HG02798 (cell line): ENCODE data around the gene ZC3H11A.

ENCODE experiments used
- ATAC-seq: cut with Tn5 transposase; IDR thresholded peaks from one replicate; pipeline ENCODE4 v1.9.1; 2021; ENCODE audit warnings: mild to moderate bottlenecking; ENCODE audit not compliant: unreplicated experiment, poor library complexity

The ZC3H11A gene

GRCh38 chr1:203839081-203839480 is 43.7 kb downstream of the ZC3H11A start:
- ATAC-seq, result no peak

- ATAC-seq, result no peak
Observed at GRCh38 chr1:203840208-203840808, 44.9 kb downstream of the ZC3H11A start.

DNA sequence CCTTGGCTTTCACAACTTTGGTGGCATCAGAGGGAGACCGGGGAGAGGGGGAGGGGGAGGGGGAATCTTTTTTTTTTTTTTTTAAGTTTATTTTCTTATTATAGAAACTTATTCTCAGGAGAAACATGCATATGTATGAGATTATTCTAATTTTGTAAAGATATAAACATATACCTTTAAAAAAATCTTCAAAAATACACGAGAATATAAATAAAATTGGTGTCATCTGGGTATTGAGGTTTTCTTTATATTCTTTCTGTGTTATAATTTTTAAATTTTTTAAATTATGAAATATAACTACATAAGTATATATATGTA is 47.1 kb downstream of the ZC3H11A start:
- no peak for ATAC-seq

GRCh38 chr1:203843435-203843834 is 48.0 kb downstream of the ZC3H11A start:
- ATAC-seq, result no peak
